OCI-M2 (cell line): ENCODE results near the gene MRPL36.
"Not testable (repeated sequence)": the region's sequence is repeated elsewhere in the genome, so short reads cannot be mapped to it uniquely, and the experiment has no call there.

Experiments
- DNase-seq: peaks from one replicate; lab custom pipeline; 2025; ENCODE audit not compliant: unreplicated experiment; lab: John Stamatoyannopoulos, UW

The MRPL36 gene

DNA sequence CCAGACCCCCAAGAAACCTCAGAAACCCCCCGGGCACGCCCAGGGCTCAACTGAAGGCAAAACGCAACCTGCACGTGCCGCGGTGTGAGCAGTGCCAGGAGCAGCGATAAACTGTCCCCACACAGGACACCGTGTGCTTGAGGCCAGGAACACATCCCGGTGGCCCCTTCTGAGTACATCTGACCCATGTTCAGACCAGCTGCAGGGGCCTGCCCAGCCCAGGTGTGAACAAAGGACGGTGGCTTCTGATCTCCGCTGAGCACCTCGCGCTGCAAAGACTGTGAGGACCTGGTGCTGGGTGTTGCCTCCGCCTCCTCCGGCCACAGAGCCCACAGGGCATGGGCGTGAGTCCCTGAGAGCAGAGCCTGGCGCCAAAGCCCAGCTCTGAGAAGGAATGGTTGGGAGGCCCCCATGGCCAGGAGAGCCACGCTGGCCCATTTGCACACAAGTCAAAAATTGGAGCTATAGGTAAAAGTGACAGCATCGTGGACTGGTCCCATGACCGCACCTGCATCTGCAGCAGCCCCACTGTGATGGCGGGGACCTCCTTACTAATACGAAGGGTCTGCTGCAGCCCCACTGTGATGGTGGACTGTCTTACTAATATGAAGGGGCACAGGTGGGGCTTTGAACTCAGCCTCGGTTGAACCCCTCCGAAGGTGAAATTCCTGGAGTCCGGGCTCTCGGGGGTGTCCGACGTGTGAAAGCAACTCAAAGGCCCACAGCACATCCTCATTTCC, 33.0 kb upstream of the MRPL36 start:
- no peak for DNase-seq

DNA sequence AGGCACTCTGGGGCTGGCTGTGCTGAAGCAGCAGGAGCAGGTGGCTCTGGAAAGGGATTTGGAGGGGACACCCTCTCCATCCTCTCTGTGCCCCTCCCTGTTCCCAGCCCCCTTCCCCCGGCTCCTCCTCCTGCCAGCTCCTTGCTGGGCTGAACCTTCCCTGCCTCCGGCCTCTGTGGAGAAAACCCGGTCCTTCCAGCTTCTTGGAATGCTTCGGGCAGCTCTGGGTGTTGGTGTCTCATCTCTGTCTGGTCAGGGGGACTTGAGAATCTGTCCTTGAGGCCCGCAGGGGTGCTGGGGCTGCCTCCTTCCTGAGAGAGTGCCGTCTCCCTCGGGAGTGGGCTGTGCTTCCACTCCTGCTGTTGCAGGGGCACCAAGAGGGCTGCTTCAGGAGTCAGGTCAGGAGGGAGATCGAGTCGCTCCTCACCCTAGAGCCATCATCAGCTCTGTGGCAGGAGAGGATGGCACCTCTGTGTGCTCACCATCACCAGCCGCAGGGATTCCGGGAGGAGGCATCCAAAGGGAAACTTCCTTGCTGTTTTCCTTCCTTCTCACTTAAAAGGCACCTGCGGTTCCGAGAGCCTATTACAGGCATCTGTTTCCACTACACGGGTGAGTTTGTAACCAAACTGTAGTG, 32.2 kb upstream of the MRPL36 start:
- no peak for DNase-seq

DNA sequence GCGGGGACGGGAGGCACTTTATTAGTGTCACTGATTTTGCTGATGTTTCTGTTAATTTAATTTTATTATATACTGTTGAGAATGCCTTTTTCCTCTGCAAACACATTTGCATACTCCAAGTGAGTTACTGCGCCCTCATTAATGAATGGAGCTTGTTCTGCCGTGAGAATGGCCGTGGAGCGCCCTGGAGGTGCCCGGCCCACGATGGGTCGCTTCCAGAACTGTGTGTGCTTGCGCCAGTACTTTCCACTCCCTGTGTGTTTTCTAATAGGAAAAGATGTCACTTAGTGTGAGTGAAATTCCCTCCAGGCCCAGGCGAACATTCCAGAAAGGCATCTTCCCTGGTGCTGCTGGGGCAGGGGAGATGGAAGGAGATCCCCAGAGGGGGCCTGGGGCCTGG, 31.6 kb upstream of the MRPL36 start:
- no peak for DNase-seq

DNA sequence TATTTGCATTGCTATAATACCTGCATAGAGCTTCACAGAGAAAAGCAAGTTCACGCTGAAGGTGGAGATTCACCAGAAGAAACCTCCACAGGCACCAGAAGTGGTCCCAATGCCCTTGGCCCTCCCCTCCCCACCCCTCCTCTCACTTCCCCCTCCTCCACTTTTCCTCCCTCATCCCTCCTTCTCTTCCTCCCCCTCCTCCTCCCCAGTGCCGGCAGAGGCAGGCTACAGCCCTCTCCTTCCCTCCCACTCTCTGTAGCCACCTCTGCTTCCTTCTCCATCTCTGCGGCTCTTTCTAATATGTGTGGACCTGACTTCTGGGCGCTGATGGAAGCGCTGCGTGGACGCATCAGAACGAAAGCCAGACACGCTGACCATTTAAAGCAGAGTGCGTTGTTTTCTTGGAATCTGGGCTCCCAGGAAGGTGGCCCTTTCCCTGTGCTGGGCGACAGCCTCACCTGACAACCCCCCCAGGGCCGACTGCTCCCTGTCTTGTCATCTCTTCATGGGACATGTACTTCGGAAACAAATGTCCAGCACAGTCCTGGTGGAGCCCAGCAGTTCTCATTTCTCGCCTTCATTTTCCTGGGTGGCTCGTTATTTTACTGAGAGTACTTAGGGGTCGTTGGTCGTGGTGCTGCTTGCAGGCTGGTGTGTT, 31.1 kb upstream of the MRPL36 start:
- DNase-seq: no peak

DNA sequence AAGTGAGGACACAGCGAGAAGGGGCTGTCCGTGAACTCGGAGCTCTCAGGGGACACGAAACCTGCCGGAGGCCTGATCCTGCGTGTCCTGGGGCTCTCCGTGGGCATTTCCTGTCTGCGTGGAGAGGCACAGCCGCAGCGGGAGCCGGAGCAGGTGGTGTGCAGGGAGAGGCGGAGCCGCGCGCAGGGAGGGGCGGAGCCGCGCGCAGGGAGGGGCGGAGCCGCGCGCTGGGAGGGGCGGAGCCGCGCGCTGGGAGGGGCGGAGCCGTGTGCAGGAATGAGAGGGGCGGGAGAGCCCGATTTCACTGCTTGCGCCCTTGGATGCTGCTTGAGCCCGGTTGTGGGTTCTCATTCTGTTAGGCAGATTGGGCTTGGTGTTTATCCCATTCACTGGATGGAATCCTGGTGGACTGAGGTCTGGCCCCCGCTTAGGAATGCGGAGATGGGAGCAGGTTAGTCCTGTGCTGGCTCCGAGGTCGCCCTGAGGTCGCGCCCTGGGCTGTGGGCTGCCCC, 28.3 kb upstream of the MRPL36 start:
- DNase-seq: no peak

DNA sequence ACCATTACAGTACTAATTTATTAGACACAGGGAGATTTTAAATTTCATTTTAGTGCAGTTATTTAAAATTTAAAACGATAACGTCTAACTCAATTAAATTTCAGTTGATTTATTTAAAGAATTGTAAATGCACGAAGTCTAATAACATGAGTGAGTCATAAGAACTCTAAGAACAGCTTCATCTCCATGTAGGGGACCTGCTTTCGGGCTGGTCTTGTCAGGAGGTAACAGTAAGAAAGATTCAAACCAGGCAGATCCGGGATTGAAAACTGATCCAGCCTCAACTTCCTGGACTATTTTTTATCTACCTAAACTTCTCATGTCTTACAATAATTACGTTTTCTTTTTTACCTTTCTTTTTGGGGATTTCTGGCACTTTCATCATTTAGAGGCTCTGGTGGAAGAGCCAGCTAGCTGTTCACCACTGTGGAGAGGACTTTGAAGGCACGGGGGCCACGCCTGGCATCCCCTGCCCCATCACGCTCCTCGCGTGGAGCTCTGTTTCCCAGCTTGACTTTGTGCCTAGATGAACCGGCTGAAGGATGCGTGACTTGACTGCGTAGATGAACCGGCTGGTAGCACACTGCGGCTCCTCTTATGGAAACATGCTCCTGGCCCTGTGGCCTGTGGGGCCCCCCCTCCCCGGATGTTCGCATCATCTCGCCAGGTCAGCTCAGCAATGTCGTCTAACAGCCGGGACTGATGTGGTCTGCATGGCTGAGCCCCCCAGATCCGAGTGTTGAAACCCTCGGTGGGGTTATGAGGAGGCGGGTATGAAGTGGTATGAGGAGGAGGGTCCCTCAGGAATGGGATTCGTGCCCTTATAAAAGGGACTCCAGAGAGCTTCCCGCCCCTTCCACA, 27.6 kb upstream of the MRPL36 start:
- no peak for DNase-seq

DNA sequence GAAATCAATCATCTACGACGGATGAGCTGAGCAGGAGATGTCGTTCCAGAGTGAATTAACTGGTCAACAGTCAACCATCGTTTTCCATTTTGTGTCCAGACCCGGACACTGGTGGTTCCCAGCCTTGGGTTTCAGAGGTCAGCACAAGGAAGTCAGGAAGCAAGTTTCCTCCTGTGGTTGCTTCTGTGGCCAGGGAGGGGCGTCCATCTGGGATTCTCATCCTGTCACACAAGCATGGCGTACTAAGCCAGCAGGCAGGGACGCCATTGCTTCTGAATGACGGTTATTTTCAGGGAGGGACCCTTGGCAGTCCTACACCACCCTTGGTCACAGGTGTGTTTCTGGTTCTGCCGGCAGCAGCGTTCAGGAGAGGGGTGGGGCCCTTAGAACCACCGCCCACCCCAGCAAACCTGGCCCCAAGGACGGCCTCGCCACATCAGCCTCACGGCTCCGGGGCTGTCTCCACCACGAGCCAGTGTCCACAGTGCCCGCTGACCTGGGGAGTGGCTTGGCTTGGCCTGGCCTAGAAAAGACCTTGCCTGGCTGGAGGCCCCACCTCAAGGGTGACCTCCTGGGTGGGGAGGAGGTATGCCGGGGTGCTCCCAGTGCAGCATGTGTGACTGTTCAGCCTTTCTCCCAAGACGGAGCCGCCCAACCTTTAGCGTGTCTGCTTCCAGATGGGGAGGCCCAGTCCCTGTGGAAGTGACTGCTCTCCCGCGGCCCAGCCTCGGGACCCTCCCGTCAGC, 26.8 kb upstream of the MRPL36 start:
- no peak for DNase-seq

DNA sequence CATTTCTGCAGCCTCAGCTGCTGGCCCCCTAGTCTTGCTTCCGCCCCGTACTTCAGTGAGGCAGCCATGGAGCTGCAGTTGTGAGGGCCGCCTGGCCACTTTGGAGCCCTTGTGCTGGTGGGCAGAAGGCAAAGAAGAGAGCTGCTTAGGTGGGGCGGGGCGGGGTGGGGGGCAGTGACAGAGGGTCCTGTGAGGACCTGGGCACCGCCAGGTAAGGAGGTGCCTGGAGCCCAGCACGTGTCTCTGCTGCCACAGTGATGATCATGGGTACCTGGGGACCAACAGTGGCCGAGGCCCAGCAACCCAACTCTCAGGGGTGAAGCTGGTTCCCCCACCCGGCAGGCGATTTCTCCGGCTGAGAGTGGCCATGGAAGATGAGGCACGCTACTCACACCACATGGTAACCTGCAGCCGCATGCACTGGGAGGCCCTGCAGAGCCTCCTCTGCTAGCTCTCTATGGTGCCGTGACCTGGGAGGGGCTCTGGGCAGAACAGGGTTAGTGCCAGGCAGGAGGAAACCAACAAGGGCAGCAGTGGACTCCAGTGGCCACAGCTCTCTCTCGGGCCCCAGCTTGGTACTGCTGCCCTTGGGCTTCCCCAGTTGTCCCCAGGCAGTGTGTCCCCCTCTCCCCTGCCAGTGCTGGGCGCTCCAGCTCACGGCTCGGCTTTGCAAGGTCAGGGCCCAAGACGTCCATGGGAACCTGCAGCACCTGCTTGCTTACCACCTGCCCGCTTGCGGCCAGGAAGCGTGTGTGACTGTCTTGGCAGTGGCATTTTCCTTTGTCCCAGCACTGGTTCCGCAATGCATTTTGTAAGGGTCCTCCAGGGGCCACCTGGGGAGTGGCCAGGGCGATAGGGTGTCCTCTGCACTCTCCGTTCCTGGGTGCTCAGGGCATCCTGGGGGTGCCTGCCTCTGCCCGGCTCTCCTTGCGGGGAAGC, 25.5 kb upstream of the MRPL36 start:
- DNase-seq: no peak

DNA sequence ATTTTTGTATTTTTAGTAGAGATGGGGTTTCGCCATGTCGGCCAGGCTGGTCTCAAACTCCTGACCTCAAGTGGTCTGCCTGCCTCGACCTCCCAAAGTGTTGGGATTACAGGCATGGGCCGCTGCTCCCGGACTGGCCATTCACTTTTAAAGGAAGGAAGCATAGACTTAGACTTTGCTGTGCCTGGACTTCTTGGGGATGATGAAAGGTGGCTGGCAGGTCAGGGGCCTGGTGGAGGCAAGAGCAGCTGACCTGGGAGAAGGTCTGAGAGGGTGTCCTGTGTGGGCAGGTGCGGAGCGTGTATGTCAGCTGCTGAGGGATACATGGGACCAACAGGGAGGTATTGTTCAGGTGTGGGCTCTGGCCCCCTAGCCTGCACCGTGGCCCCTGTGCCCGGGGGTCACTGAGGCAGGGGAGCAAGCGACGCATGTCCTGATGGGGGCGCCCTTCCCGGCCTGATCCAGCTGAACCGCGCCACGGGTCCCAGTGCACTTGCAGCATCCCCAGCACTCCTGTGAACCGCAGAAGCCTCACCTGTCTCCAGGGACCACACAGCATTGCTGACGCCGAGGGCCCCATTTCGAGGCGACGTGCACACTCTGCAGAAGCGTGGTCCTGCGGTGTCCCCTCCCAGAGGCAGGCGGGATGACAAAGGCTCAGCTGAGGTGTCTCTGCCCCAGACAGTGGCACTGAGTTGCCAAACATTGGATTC, 24.6 kb upstream of the MRPL36 start:
- DNase-seq: no peak

DNA sequence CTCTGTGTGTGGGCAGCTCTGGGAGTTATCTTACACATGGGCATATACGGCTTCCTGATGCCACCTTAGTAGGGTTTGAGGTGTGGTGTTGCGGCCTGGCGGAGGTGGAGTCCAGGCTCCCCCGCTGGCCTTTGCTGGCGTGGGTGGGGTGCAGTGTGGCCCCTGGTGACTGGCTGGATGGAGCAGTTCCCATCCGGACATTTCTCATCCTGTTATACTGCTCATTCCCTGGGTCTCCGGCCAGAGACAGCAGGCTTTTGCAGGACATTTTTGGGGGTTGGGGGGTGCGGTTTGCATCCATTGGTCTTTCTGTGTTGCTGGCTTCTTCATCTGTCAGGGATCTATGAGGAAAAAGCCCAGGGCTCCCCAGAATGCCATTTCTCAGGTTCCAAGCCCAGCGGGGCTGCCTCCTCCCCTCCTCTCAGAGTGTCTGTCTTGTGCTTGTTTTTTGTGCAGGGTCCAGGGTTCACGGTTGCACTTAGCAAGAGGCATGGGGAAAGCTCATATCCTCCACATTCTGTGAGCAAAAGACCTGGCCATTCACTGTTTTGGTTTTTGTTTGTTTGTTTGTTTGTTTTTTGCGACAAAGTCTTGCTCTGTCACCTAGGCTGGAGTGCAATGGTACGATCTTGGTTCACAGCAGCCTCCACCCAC, 23.9 kb upstream of the MRPL36 start:
- DNase-seq: no peak

DNA sequence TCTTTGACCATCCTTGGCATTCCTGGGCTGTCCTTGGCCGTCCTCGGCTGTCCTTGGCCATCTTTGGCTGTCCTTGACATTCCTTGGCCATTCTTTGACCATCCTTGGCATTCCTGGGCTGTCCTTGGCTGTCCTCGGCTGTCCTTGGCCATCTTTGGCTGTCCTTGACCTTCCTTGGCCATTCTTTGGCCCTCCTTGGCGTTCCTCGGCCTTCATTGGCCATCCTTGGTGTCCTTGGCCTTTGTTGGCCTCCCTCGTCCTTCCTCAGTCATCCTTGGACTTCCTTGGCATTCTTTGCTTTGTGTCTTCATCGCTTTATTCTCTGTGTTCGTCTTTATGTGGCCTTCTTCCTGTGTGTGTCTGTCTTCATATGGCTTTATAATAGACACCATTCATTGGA, 22.2 kb upstream of the MRPL36 start:
- DNase-seq: no peak

DNA sequence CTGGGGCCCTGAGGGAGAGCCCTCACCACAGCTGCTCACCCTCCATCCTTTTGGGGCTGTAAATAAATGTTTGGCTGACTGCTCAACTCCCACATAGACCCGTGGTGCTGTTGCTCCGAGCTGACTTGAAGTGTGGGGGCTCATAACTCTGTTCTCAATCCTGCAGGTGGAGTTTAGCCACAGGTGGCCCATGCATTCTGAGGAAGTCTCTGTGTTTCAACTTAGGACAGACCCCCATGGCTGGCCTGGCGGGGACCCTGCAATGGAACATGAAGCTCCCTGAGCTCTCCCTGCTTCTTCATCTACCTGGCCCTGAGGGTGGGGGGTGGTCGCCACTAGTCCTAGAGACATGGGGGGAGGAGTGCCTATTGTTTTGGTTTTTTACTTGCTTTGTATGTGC, 21.3 kb upstream of the MRPL36 start:
- DNase-seq: no peak

DNA sequence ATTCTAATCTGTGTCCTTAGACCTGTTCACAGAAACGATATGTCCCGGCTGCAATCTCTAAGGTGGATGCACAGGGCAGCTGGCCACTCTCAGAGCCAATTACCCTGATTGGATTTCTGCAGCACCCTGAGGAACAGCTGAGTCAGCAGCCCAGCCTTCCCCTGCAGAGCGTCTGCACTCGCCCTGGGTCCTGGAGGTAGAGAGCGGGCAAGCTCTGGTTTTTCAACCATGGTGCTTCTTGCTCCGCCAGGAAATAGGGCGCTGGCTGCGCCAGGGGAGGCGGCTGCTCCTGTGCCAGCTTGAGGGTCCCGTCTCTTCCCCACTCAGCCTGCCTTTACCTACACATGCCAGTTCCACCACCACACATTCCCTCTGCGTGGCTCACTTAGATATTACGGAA, 20.7 kb upstream of the MRPL36 start:
- DNase-seq: no peak

DNA sequence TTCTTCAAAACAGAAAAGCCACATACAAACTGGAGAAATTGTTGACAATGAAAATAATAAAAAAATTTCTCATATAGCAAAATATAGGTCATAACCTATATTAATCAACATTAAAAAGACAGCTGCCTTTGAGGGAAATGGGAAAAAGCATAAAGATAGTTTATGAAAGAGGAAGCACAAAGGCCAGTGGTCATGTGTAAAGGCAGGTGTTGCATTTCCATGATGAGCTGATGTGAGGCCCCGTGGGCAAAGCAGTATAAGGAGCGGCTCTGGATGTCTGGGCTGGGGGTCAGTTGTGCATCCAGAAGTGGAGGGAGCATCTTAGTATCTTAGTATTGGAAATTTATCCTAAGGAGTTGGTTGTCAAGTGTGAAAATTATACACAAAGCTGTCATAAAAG, 19.8 kb upstream of the MRPL36 start:
- no peak for DNase-seq

DNA sequence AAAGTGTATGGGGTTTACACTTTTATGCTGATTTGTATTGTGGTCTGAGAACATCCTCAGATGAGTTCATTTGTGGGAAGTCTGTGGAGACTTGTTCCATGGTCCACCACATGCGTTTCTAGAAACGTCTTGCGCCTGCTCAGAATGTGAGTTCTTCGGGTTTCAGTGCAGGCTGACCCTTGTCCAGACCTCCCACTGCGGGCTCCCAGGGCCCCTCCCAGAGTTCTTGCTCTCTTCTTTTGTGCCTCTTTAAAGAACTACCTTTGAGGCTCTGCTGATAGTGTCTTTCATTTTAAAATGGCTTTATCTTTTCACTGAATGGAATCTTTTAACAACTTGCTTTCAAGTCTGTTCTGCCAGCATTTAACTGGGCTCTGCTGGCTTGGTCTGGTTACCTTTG, 19.1 kb upstream of the MRPL36 start:
- no peak for DNase-seq

DNA sequence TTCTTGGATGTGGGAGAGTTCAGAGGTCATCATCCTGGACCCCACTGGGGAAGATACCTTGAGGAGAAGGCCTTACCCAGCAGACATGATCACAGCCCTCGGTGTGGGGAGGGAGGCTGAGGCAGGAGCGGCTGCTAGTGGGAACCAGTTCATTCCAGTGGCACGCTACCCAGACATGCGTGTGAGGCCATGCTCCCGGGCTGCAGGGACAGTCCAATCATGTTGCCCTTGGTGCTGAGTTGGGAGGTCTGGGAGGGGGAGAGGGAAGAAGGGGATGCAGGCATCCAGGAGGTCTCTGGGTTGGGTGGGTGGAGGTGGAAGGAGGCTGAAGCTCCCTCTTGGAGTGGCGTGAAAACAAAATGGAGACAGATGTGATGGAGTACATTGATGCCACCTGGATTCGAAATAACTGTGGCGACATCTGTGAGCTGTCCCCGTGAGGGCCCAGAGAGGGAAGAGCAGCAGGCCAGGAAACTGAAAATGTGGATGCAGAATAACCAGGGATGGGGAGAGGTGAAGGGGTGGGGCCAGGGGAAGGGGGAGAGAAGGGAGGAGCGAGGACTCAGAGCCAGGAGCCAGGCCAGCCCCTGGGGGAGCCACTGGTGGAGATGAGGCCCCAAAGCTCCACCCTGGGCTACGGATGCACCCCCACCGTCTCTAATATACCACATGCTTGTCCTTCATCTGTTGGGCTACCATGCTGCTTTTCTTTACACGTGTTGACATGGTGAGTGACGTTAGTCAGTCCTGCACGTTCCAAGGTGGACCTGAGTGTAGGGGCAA, 17.8 kb upstream of the MRPL36 start:
- DNase-seq: no peak

DNA sequence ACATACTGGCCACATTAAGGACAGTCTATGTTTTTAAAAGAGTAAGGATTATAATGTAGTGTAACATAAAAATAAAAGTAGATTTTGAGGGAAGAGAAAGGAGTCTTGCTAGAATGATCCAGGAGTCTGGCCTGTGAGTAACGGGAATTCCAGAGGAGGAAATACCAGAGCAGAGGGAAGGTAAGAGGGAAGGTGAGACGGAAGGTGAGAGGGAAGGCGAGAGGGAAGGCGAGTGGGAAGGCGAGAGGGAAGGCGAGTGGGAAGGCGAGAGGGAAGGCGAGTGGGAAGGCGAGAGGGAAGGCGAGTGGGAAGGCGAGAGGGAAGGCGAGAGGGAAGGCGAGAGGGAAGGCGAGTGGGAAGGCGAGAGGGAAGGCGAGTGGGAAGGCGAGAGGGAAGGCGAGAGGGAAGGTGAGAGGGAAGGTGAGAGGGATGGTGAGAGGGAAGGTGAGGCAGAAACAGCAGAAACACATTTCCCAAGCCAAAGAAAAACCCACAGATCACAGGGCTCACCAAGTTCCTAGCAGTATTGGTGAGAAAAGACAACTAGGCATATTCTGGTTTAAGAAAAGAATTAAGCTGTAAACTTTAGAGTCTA, 17.0 kb upstream of the MRPL36 start:
- DNase-seq: not testable (repeated sequence)
